ENCODE results near the gene SLC38A2.

- TF ChIP-seq ZNF398 (tag by site-specific recombination; IDR thresholded peaks at IDR 0.05) (no peak), CTCF (tag by site-specific recombination; IDR thresholded peaks at IDR 0.05) (no peak), SETDB1 (IDR thresholded peaks at IDR 0.05; ENCODE audit: insufficient read length, low read length) (no peak), TCF7L2 (IDR thresholded peaks at IDR 0.05; ENCODE audit: borderline replicate concordance, low read depth, low read length) (no peak), ZNF776 (tag by site-specific recombination; IDR thresholded peaks at IDR 0.05; ENCODE audit: borderline replicate concordance) (no peak), BCL11A (tag by site-specific recombination; IDR thresholded peaks at IDR 0.05; ENCODE audit: low read depth) (no peak), ZNF169 (tag by site-specific recombination; IDR thresholded peaks at IDR 0.05) (no peak), ZNF302 (tag by site-specific recombination; IDR thresholded peaks at IDR 0.05; ENCODE audit: low read depth) (no peak), ZNF292 (tag by site-specific recombination; IDR thresholded peaks at IDR 0.05; ENCODE audit: borderline replicate concordance, low read depth) (no peak)
Measured at GRCh38 chr12:46419675-46420074, 47.1 kb upstream of the SLC38A2 start.
